ENCODE results near the gene SOHLH1.

The SOHLH1 gene, protein sequence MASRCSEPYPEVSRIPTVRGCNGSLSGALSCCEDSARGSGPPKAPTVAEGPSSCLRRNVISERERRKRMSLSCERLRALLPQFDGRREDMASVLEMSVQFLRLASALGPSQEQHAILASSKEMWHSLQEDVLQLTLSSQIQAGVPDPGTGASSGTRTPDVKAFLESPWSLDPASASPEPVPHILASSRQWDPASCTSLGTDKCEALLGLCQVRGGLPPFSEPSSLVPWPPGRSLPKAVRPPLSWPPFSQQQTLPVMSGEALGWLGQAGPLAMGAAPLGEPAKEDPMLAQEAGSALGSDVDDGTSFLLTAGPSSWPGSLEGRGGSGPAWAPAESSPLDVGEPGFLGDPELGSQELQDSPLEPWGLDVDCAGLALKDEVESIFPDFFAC

DNA sequence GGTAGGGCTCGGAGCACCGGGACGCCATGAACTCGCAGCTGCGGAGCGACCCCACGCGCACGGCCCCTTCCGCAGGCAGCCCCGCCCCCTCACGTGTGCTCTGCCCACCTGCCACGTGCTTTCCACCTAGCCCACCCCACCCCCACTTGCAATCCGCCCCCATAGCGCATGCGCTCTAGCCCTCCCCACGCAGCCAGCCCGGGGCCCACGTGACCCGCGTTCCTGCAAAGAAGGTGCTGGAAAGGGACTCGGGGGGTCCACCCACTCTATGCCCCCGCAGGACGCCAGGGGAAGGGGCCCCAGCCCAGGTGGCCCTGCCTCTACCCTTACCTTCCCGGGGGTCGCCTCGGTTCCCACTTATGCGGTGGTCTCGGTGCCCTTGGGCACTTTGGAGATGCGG, at the start of gene SOHLH1:
SOHLH1 (minus strand) TSS at position 42 of the 400 bp plus-strand sequence; CDS start at position 28, 14 bp downstream.
- no peak for DNase-seq

DNA sequence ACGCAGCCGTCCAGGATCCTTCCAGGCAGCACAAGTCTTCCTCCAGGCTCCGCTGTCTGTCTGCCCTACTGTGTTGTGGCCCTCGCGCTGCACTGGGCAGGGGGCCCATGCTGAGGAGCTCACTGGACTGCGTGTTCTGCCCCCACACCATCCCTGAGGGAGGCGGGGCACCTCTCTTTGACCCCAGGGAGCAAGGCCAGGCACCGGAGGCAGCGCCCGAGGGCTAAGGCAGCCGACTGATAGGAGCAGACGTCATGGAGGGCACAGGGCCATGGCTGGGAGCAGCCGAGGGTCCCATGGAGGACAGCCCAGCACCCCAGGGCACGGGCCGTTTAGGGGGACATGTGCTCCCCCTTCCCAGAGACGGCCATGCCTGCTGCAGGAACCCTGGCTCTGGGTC, 49.4 kb upstream of the SOHLH1 start:
- DNase-seq: no peak

DNA sequence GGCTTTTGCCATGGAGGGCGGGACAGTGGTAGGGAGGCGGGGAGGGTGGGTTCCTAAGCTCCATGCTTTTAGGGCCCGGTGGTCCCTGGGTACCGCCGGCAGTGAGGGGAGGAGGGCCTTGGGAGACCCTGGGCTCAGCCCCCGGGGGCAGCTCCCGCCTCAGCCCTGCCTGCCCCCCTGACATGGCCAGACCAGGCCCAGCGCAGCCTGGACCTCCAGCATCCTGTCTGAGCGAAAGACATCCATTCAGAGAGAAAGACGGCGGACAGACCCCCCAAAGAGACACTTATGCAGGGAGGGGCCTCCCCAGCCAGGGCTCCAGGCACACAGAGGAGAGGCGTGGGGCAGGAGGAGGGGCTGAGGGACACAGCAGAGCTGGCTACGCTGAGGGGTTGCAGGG, 48.0 kb upstream of the SOHLH1 start:
- no peak for DNase-seq

DNA sequence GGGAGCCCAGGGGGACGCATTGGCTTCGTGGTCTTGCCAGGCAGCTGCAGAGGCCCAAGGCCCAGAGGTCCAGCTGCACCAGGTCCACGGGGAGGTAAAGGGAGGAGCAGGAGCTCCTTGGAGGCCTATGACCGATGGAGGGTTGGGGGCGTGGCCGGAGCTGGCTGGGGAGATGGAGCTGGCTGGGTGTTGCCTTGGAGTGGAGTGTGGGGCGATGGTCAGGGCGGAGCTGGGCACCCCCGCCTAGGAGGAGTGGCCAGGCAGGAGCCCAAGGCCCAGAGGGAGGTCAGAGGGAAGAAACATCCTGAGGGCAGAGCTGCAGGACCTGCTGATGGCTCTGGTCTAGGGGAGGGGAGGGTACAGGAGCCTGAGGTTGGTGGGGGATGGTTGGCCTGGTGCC, 47.3 kb upstream of the SOHLH1 start:
- no peak for DNase-seq

DNA sequence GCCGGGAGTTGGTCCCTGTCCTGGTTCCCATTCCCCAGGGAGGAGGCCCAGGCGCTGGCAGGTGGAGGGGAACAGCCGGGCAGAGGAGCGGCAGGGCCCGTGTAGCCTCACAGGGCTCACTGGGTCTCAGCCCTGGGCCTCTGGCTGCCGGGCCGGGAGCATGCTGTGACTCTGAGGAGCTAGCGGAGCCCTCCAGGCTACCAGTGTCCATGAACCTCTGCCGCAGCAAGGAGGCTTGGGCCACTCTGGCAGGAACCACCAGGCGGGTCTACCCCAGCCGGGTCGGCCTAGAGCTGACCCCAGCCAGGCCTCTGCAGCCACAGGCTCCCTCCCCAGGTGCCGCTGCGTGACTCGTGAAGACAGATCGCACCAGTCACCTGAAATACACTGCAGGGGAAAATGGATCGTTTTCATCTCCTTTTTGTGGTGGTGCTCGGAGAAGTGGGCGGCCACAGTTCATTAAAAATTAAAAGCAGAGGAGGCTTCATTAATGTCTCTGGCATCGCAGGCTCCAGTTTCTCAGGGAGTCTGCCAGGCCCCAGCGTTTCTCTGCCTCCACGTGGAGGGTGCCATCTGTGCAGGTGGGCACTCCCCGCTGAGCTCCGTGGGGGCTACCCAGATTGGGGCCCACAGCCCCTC, 46.5 kb upstream of the SOHLH1 start:
- DNase-seq: no peak

DNA sequence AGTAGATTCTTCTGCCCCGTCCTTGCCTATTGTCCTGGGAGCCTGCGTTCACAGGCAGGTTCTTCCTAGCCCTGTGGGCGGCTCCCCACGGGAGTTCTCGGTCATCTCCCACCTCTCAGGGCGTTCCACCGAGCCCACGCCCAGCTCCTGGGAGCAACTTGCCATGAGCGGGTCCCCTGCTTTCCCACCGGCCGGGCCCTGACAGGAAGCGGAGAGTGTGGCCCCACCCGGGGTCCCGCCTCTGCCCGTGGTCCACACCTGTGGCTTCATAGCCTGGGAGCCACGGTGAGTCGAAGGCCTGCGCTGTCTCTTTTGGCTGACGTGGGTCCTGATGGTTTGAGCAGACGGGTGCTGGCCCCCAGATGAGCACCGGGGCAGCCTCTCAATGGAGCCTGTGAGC, 45.9 kb upstream of the SOHLH1 start:
- no peak for DNase-seq

DNA sequence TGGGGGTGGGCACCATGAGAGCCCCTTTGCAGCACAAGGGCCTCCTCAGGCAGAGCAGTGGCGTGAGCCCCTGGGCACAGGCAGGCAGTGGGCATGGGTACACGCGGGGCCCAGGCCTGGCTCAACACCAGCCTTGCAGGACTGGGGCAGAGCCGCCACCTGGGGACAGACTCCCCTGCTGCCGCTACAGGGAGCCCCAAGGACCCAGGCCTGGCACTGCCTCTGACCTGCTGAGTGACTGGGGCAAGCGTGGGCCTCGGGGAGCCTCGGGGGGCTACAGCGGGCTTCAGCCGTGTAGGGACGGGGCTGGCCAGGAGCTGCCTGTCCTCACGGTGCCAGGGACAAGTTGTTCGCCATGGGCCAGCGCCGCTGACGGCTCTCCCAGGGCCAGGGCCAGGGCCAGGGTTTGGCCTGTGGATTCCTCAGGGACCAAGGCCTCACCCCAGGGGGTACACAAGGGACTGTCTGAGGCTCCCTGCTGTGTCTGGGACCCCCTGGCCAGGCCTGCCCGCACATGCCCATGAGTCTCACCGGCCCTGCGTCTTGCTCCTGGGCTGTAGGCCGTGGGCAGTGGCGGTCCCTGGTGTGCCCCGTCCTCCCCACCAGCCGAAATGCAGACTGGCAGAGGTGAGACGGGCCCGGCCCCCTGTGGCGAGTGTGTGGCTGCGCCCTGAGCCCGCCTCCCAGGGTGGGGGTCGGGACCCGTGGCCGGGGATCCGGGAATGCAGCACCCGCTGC, 45.2 kb upstream of the SOHLH1 start:
- no peak for DNase-seq

DNA sequence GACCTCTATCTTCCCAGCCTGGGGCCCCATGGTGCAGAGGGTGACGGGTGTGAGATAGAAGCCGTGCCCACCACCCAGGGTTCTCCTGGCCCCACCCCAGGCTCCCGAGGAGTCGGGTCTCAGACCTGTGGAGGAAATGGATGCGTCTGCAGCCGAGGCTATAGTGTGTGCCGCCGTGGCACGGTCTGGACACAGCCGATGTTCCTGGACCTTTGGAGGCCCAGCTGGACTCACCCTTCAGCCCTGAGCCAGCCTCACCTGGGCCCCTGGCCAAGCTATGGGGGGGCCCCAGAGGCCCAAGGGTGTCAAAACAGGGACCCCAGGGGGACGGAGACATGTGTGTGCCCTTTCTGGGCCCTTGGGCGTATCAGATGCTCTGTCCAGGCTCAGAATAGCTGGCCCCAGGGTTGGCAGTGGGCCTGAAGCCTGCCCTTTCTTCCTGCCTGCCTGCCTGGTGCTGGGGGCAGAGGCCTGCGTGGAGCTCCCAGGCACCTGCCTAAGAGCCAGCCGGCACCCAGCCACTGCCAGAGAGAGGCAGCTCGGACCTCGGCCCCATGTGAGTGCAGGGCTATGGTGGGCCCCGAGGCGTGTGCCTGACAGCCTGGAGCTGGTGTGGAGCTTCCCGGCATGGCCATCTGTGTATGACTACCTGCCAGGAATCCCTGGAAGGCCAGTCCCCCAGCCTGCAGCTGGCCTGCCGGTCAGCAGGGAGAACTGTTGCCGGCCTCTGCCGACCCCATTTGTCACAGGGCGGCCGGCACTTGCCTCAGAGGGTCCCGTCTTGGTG, 44.5 kb upstream of the SOHLH1 start:
- DNase-seq: no peak

DNA sequence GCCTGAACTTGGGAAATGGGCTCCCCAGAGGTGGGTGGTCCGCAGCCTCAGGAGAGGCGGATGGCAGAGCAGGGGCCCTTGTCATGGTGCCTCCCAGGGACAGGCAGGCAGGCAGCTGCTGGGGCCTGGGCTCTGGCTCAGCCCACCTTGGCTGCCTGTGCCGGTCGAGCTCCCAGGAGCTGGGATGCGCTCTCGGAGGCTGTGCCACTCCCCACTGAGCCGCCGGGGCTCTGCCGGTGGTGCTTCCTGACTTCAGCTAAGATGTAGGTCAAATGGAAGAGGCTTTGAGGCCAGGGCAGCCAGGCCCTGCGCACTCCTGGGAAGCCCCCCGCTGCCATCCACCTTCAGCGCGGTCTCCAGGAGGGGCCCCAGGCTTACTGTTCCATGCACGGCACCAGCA, 43.7 kb upstream of the SOHLH1 start:
- no peak for DNase-seq

DNA sequence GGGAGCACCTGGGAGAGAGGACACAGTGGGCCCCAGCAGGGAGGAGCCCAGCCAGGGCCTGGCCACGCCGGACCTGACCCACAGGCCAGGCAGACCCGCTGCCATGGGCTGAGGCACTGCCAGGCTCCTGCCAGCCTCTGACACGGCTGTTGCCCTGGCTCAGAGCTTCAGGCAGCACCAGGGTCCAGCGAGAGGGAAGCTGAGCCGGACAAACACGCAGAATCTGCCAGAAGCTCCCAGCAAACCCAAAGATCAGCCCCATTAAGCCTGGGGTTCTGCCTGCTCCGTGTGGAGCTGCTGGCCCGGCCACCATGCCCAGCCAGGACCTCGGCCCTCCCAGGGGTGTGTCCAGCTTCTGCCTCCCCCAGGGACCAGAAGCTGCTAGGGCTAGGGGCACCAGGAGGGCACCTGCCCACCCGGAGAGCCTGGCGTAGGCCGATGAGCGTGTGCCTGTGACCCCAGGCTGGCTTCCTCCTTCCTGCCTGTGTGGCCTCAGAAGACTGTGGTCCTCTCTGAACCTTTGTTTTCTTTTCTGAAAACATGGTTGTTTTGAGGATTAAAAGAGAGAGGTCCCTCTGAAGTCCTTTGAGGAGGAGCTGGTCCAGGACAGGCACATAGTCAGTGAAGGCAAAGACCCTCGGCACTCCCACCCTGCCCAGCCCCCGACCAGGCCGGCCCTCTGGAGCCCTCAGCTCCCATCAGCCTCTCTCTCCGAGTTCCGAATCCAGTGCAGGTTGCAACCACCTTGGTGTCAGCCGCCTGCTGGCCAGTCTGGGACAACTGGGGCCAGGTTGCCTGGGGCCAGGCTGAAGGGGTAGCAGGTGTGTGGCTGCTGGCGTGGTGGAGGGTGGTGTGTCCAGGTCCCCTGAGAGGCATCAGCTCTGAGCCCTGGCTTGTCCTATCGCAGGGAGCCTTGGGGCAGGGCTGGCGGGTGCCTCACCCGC, 42.3 kb upstream of the SOHLH1 start:
- no peak for DNase-seq

DNA sequence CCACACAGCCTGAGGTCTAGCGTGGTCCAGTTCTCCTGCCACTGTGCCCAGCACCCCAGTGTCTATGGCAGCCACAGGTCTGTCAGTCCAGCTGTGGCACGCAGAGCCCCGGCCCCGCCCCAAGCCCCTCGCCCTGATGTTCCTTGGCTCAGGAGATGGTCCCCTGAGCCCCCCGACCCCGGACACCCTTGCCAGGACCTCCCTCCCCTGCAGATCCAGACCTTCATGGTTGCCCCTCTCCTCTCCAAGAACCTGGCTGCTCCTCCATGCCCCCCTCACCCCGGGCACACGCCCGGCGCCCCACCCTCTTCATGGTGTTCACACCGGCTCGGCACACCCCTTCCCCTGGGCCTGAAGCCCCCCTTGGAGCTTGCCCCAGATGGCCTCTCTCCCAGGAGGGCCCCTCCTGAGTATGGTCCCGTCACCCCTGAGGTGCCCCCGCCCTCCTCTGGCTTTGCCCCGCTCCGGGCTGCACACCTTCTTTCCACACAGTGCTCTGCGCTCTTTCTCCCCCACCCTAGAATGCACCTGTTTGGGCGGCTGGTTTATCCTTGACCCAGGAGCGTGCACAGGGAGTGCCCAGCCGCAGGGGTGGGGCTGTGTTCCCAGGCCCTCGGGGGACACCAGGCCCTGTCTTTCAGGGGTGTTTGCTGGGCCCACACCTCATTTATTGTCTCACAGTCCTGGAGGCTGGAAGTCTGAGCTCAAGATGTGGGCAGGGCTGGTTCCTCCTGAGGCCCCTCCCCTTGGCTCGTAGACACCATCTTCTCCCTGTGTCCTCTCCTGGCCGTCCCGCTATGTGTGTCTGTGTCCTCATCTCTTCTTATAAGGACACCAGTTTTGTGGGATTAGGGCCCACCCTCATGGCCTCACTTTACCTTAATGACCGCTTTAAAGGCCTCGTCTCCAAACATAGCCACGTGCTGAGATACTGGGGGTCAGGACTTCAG, 40.3 kb upstream of the SOHLH1 start:
- no peak for DNase-seq

DNA sequence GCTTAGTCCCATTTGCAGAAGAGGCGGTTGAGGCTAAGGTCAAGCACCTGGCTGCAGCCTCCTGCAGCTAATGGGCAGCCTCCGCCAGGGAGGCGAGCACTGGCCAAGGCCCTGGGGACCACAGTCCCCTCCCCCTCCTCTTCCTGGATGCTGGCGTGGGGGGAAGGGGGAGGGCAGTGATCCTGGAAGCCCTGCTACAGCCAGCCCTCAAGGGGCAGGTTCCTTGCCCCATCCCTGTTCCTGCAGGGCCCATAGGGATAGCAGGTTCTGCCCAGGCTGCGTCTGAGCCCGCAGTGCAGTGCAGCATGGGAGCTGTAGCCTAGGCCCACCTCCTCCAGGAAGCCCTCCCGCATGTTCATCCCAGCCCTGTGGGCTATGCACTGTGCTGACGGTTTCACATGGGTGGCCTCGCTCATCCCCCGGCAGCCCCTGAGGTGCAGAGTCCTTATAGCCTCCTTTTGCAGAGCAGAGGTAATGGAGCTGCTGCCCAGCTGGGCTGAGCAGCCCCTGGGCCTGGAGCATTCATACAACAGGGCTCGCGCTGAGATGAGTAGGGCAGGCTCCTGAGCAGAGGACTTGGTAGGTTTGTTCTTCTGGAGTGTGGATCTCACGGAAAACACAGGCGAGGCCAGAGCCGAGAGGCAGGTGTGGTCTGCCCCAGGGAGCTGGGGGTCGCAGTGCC, 38.7 kb upstream of the SOHLH1 start:
- DNase-seq: no peak

DNA sequence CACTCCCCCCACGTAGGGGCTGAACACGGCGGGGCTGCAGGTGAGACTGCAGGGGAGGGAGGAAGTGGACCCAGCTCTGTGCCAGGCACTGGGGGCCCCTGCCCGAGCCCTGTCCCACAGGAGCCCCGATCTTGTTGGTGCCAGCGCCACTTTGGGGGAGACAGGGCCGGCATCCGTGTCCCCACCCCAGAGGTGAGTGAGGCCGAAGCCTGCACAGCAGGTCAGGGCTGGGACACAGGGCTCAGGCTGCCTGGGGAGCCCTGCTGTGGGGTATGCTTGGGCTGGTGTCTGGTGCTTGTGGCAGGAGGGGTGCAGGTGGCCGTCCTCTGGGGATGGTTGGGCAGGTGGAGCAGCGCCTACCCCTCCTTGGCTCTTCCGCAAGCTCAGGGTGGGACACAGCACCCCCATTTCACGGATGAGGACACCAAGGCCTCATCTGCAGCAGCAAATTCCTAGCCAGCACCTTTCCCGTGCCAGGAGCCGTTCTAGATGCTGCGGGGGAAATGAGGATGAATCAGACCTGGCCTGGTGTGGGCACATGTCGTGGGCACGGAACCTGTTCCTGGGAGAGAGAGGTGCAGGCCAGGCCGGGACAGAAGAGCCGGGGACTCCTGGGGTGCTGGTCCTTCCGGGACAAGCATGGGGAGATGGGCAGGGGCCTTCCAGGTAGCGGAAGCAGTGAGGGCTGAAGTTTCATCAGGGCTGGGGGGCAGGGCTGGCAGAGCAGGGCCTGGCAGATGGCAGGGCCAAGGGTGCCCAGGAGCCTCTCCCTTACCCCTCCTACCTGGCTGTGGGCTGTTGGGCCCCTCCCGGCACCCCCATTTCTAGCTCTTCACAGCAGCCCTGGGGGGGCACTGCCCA, 37.9 kb upstream of the SOHLH1 start:
- DNase-seq: no peak

DNA sequence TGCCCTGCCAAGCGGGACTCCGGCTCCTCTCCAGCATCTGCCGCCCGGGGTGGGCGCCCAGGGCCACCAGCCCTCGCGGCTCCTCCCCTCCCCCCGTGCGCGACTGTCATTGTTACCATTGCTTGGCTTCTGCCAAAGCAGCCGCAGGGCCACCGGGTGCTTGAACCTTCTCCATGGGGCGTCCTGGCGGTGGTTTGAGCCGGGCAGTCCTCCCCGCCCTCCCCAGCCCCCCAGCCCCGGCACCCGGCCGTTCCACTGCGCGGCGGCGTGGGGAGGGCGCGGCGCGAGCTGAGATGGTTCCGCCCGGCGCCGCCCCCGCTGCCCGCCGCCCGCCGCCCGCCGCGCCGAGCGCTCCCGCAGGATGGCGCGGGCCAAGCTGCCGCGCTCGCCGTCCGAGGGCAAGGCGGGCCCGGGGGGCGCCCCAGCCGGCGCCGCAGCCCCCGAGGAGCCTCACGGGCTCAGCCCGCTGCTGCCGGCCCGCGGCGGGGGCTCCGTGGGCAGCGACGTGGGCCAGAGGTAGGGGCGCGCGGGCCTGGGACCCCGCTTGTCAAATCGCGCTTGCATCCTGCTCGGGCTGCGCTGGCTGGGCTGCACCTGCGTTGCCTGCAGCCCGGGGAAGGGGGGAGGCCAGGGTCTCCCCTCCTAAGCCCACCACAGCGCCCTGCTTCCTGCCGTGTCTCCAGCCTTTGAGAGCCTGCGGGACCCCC, 37.1 kb upstream of the SOHLH1 start:
- no peak for DNase-seq

DNA sequence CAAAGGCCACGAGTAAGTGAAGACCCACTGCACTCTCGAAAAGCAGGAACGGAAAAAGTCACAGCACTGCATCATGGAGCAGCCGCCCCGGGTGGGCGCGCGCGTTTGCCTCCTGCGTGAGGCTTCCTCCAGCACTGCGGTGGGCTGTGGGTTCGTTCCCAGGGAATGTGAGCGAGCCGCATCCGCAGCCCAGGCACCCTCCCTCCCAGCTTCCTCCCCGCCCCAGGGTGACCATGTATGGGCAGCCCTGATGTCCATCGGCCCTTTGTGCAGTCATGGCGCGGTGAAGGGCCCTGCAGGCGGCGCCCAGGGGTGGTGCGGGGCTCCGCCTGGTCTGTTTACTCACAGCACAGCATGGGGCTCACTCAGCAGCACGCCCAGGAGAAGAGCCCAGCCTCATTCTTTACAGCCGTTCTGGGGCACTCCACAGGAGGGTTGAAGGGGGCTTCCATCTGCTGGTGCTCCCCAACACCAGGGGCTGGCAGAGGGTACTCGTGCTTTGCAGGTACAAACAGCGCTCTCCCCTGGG, 35.4 kb upstream of the SOHLH1 start:
- no peak for DNase-seq

DNA sequence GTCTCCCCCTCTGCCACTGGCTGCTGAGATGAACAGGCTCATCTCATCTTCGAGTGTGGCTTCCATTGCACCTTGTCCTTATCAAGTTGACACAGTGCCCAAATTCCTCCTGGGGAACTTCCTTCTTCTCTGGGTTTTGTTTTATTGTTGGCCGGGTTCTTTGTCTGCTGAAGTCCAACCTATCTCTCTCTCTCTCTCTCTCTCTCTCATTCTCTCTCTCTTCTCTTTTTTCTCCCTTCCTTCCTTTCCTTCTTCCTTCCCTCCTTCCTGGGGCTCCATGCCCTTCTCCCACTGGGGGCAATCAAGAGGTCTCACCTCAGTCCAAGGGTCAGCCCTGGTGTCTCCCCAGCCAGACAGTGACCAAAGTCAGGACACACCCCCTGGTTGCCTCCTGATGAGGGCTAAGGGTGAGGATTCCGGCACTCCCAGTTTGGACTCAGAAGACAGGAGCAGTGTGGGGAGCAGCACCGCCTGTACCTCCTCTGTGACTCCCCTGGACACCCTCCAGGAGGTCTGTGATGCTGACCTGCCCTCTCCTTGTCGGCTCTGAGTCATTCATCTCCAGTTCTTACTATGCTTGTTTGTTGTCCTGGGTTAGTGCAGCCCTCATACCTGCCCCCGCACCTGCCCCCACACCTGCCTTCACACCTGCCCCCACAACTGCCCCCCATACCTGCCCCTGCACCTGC, 33.4 kb upstream of the SOHLH1 start:
- no peak for DNase-seq

DNA sequence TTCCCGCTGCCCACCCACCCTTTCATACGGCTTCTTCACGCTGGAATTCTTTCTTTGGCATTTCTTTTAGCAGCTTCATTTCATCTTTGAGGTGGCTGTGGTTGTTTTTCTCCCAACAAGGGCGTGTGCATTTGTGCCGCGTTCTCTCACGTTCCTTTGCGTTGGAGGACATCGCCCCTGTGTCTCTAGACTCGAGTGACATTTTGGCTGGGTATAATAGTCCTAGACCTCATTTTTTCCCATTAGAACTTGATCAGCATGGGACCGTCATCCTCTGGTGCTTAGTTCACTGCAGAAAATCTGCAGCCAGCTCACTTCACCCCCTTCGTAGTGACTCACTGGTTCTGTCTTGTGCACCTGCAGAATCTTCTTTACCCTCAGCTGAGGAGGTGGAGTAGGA, 32.2 kb upstream of the SOHLH1 start:
- DNase-seq: no peak

DNA sequence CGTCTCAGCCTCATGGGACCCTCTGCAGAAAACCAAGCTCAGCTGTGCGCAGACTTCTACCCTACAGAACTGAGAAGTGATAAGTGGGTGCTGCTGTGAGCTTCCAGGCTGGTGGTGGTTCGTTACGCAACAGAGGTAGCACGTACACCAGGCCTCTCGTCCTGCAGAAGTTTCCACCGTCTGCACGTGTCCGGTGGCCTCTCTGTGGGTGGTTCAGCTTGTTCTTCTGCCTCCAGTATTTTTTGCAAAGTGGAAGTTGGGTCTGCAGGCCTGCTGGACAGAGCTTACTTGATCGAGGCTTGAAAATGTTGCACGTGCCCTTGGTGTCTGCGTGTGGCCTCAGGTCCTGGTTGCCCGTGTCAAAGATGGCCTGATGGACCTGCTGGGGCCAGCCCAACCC, 30.2 kb upstream of the SOHLH1 start:
- no peak for DNase-seq
